Right atrium auricular region (tissue), 2 donors: ENCODE measurements around the gene SERGEF. TPM values are rescaled to one million over a fixed set of nuclear protein-coding genes. Genes with fewer than 3 reads are reported as not detected.

Source experiments
- DNase-seq: peaks from one replicate; pipeline ENCODE4 v3.0.0-alpha.2; 2019; ENCODE audit warnings: low spot score
- H3K27ac ChIP-seq, 2 donors: fragments of 200-600 bp; sonication (generic); 1 replicate in 1 of 2; 2 replicates in 1 of 2; pipeline ENCODE4 v1.5.1; 2016 to 2019
- H3K27me3 ChIP-seq, 2 donors: fragments of 200-600 bp; sonication (generic); one replicate each; pipeline versions ENCODE4 v1.5.1 to v1.6.0; 2017 to 2019
- H3K36me3 ChIP-seq: fragments of 200-600 bp; sonication (generic); one replicate; pipeline ENCODE4 v1.5.1; 2016
- H3K4me1 ChIP-seq, 2 donors: fragments of 200-600 bp; sonication (generic); one replicate each; pipeline versions ENCODE4 v1.5.1 to v1.6.0; 2017 to 2019
- H3K4me3 ChIP-seq, 2 donors: fragments of 200-600 bp; sonication (generic); 1 replicate in 1 of 2; 2 replicates in 1 of 2; pipeline ENCODE4 v1.5.1; 2017 to 2019; ENCODE audit warnings: mild to moderate bottlenecking in 1 of 2, moderate library complexity in 1 of 2
- H3K9me3 ChIP-seq, 2 donors: fragments of 200-600 bp; sonication (generic); one replicate each; pipeline ENCODE4 v1.5.1; 2019
- CTCF ChIP-seq, 2 donors: fragments of 200-600 bp; sonication (generic); IDR thresholded peaks; one replicate each; pipeline ENCODE4 v1.5.1; 2019; ENCODE audit warnings: antibody characterized with exemption in 2 of 2
- total RNA-seq, 2 donors: library from RNA; depleted of rRNA; stranded (reverse); fragments of >200 nt; gene quantifications; one replicate each; pipeline ENCODE4 v1.1.0, GENCODE V29; 2016

SERGEF gene
- total RNA-seq, 2 donors from 2014 or later = 18.1 to 27.6 TPM

- no peak for DNase-seq
- no peaks in the 10 kb centered on the region for H3K27me3 ChIP-seq
- no peak overlapping the region for H3K4me3 ChIP-seq
- H3K27ac ChIP-seq = no peak overlapping the region
- TF ChIP-seq CTCF (IDR thresholded peaks at IDR 0.05) = no peak
- H3K9me3 ChIP-seq = peaks cover 0 to 5% of the 10 kb centered on the region in 2 donors
- no peaks in the 10 kb centered on the region for H3K4me1 ChIP-seq
- no peaks in the 10 kb centered on the region for H3K36me3 ChIP-seq
Observed at GRCh38 chr11:17753641-17754040, 259.2 kb downstream of the SERGEF start.

- no peaks in the 10 kb centered on the region for H3K36me3 ChIP-seq
- no peak overlapping the region for H3K4me3 ChIP-seq
- H3K27me3 ChIP-seq = no peaks in the 10 kb centered on the region
- TF ChIP-seq CTCF (IDR thresholded peaks at IDR 0.05) = no peak
- no peaks in the 10 kb centered on the region for H3K4me1 ChIP-seq
- no peak overlapping the region for H3K27ac ChIP-seq
- DNase-seq = no peak
- no peaks in the 10 kb centered on the region for H3K9me3 ChIP-seq
Observed at GRCh38 chr11:17753153-17753552, 259.7 kb downstream of the SERGEF start.

- no peaks in the 10 kb centered on the region for H3K9me3 ChIP-seq
- H3K4me3 ChIP-seq = no peak overlapping the region
- H3K36me3 ChIP-seq = no peaks in the 10 kb centered on the region
- TF ChIP-seq CTCF (IDR thresholded peaks at IDR 0.05) = no peak
- DNase-seq = no peak
- H3K27me3 ChIP-seq = no peaks in the 10 kb centered on the region
- H3K4me1 ChIP-seq = no peaks in the 10 kb centered on the region
- no peak overlapping the region for H3K27ac ChIP-seq
Observed at GRCh38 chr11:17752144-17752543, 260.7 kb downstream of the SERGEF start.

GRCh38 chr11:17751558-17751957 lies 261.3 kb downstream of the SERGEF start:
- no peak for DNase-seq
- H3K27ac ChIP-seq = no peak overlapping the region
- H3K36me3 ChIP-seq = no peaks in the 10 kb centered on the region
- no peaks in the 10 kb centered on the region for H3K27me3 ChIP-seq
- TF ChIP-seq CTCF (IDR thresholded peaks at IDR 0.05) = no peak
- H3K4me1 ChIP-seq = no peaks in the 10 kb centered on the region
- H3K4me3 ChIP-seq = no peak overlapping the region
- H3K9me3 ChIP-seq = no peaks in the 10 kb centered on the region

- H3K4me3 ChIP-seq = no peak overlapping the region
- H3K27me3 ChIP-seq = no peaks in the 10 kb centered on the region
- no peaks in the 10 kb centered on the region for H3K4me1 ChIP-seq
- TF ChIP-seq CTCF (IDR thresholded peaks at IDR 0.05) = no peak
- no peak overlapping the region for H3K27ac ChIP-seq
- H3K36me3 ChIP-seq = no peaks in the 10 kb centered on the region
- H3K9me3 ChIP-seq = no peaks in the 10 kb centered on the region
- DNase-seq = no peak
Observed at GRCh38 chr11:17750801-17751165, 262.1 kb downstream of the SERGEF start.

GRCh38 chr11:17750013-17750800 lies 262.6 kb downstream of the SERGEF start:
- DNase-seq = no peak
- Histone ChIP-seq H3K4me1 (no peaks in the 10 kb centered on the region), H3K4me3 (no peak overlapping the region), H3K27ac (no peak overlapping the region), H3K9me3 (no peaks in the 10 kb centered on the region), H3K27me3 (no peaks in the 10 kb centered on the region), H3K36me3 (no peaks in the 10 kb centered on the region)
- no peak for TF ChIP-seq CTCF (IDR thresholded peaks at IDR 0.05)
